ENCODE results near the gene FOXN1.
A peak's percentile ranks its signal among the peaks of the same experiment; 100 is the strongest.

DNA sequence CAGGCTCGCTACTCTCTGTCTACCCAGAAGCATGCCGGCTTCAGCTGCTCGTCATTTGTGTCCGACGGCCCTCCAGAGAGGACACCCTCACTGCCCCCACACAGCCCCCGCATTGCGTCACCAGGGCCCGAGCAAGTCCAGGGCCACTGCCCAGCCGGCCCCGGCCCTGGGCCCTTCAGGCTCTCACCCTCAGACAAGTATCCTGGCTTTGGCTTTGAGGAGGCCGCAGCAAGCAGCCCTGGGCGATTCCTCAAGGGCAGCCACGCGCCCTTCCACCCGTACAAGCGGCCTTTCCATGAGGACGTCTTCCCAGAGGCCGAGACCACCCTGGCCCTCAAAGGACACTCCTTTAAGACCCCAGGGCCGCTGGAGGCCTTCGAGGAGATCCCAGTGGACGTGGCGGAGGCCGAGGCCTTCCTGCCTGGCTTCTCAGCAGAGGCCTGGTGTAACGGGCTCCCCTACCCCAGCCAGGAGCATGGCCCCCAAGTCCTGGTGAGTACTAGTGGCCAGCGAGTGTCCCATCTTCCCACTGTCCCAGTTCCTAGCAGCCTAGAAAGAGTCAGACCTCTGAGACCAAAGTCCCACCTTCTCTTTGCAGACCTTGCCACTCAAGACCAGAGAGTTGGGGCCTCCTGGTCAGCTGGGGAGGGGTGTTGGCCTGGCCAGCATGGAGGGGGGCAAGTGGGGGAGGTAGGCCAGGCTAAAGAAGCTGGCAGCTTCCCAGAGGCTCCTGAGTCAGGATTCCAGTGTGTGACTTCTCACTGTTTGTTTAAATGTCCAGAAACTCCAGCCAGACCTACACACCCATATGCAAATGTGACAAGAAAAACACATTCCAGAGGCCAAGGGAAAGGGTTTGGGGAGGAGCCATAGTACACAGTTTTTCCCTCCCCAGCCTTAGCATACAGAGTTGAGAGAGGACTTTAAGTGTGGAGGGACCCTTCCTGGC, 18.6 kb downstream of the FOXN1 start:
- TF ChIP-seq, protein P1, sequence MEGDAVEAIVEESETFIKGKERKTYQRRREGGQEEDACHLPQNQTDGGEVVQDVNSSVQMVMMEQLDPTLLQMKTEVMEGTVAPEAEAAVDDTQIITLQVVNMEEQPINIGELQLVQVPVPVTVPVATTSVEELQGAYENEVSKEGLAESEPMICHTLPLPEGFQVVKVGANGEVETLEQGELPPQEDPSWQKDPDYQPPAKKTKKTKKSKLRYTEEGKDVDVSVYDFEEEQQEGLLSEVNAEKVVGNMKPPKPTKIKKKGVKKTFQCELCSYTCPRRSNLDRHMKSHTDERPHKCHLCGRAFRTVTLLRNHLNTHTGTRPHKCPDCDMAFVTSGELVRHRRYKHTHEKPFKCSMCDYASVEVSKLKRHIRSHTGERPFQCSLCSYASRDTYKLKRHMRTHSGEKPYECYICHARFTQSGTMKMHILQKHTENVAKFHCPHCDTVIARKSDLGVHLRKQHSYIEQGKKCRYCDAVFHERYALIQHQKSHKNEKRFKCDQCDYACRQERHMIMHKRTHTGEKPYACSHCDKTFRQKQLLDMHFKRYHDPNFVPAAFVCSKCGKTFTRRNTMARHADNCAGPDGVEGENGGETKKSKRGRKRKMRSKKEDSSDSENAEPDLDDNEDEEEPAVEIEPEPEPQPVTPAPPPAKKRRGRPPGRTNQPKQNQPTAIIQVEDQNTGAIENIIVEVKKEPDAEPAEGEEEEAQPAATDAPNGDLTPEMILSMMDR (IDR thresholded peaks at IDR 0.05), result peak in 1 of 7 experiments; percentile 0
- TF ChIP-seq POLR2A (IDR thresholded peaks at IDR 0.05), result no peak

Data from body of pancreas (tissue), 4 donors.